Measurements from ENCODE around the gene MIPEP.

MIPEP gene

GRCh38 chr13:23725922-23726321 lies 163.3 kb downstream of the MIPEP start:
- DNase-seq (ENCODE audit: low read depth, low spot score): no peak
- H3K27ac ChIP-seq: no peak overlapping the region

GRCh38 chr13:23724196-23724970 lies 164.8 kb downstream of the MIPEP start:
- no peak for DNase-seq (ENCODE audit: low read depth, low spot score)
- H3K27ac ChIP-seq: peak overlapping the region; percentile 41

- H3K27ac ChIP-seq: peak overlapping the region; percentile 41
- DNase-seq (ENCODE audit: low read depth, low spot score): no peak
These were observed 165.7 kb downstream of the MIPEP start for GRCh38 chr13:23723471-23723870.

- H3K27ac ChIP-seq: no peak overlapping the region
- no peak for DNase-seq (ENCODE audit: low read depth, low spot score)
These were observed 166.3 kb downstream of the MIPEP start for GRCh38 chr13:23722726-23723453.

GRCh38 chr13:23718996-23719395 lies 170.2 kb downstream of the MIPEP start:
- no peak overlapping the region for H3K27ac ChIP-seq
- DNase-seq (ENCODE audit: low read depth, low spot score): no peak

- DNase-seq (ENCODE audit: low read depth, low spot score): no peak
These were observed 172.8 kb downstream of the MIPEP start for GRCh38 chr13:23716401-23716800.

GRCh38 chr13:23715762-23716235 lies 173.4 kb downstream of the MIPEP start:
- H3K27ac ChIP-seq: no peak overlapping the region
- no peak for DNase-seq (ENCODE audit: low read depth, low spot score)

More at GRCh38 chr13:23716401-23716800, 172.8 kb downstream of the MIPEP start:
- H3K27ac ChIP-seq: no peak overlapping the region

- H3K27ac ChIP-seq: no peak overlapping the region
These were observed 174.0 kb downstream of the MIPEP start for GRCh38 chr13:23715092-23715761.

GRCh38 chr13:23714672-23715071 lies 174.5 kb downstream of the MIPEP start:
- H3K27ac ChIP-seq: no peak overlapping the region
- DNase-seq (ENCODE audit: low read depth, low spot score): no peak

More at GRCh38 chr13:23715092-23715761, 174.0 kb downstream of the MIPEP start:
- DNase-seq (ENCODE audit: low read depth, low spot score): no peak

- no peak for DNase-seq (ENCODE audit: low read depth, low spot score)
- H3K27ac ChIP-seq: no peak overlapping the region
These were observed 177.8 kb downstream of the MIPEP start for GRCh38 chr13:23711355-23711754.

GRCh38 chr13:23710366-23710765 lies 178.8 kb downstream of the MIPEP start:
- DNase-seq (ENCODE audit: low read depth, low spot score): no peak
- H3K27ac ChIP-seq: no peak overlapping the region

GRCh38 chr13:23709536-23709935 lies 179.7 kb downstream of the MIPEP start:
- H3K27ac ChIP-seq: no peak overlapping the region
- DNase-seq (ENCODE audit: low read depth, low spot score): no peak

- no peak for DNase-seq (ENCODE audit: low read depth, low spot score)
- no peak overlapping the region for H3K27ac ChIP-seq
These were observed 181.5 kb downstream of the MIPEP start for GRCh38 chr13:23707674-23708073.

- H3K27ac ChIP-seq: no peak overlapping the region
- DNase-seq (ENCODE audit: low read depth, low spot score): no peak
These were observed 183.6 kb downstream of the MIPEP start for GRCh38 chr13:23705583-23705982.

- DNase-seq (ENCODE audit: low read depth, low spot score): no peak
- H3K27ac ChIP-seq: no peak overlapping the region
These were observed 185.8 kb downstream of the MIPEP start for GRCh38 chr13:23703246-23703860.

- no peak for DNase-seq (ENCODE audit: low read depth, low spot score)
- no peak overlapping the region for H3K27ac ChIP-seq
These were observed 187.6 kb downstream of the MIPEP start for GRCh38 chr13:23701636-23702035.

GRCh38 chr13:23701186-23701585 lies 188.0 kb downstream of the MIPEP start:
- DNase-seq (ENCODE audit: low read depth, low spot score): no peak
- no peak overlapping the region for H3K27ac ChIP-seq

GRCh38 chr13:23699271-23699670 lies 189.9 kb downstream of the MIPEP start:
- DNase-seq (ENCODE audit: low read depth, low spot score): no peak

GRCh38 chr13:23697772-23698313 lies 191.4 kb downstream of the MIPEP start:
- DNase-seq (ENCODE audit: low read depth, low spot score): no peak
- no peak overlapping the region for H3K27ac ChIP-seq

More at GRCh38 chr13:23699271-23699670, 189.9 kb downstream of the MIPEP start:
- H3K27ac ChIP-seq: no peak overlapping the region

- DNase-seq (ENCODE audit: low read depth, low spot score): no peak
- H3K27ac ChIP-seq: no peak overlapping the region
These were observed 192.6 kb downstream of the MIPEP start for GRCh38 chr13:23696610-23697009.
